Measurements from ENCODE around the gene ARSI.

Gene ARSI

DNA sequence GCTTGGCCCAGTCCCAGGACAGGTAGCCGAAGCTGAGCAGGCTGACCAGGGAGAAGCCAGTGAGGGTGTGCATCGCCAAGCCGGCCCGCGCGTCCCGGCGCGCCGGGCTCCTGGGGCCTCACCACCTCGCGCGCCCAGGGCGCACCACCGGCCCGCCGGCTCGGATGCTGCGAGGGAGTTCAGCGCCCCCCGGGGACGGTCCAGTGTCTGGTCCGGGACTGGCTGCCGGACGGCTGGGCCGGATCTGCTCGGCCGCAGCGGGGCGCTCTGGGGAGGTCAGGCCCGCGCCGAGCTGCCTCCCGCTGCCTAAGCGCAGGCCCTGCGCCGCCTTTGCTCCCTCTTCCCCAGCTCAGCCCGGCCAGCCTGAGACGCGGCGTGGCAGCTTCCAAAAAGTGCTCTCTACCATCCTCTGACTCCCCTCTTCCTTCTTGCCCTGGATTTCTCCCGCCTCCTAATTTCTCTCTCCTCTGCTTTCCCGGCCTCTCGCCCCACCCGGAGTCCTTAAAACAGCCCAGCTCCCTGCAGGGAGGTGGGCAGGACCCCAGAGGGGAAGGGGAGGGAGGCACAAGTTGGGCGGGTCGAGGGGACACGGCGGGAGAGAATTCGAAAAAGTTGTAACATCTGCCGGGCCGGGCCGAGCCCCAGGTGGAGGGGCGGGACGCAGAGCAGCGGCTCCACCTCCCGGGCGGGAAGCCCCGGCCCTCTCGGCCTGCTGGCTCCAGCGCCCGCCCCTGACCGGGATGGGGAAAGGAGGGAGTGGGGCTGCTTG, at the start of gene ARSI:
Gene ARSI (minus strand): TSS at position 605 of the 769 bp plus-strand sequence. CDS start 532 bp downstream, at position 73.
- DNase-seq (ENCODE audit: low spot score), result no peak

DNA sequence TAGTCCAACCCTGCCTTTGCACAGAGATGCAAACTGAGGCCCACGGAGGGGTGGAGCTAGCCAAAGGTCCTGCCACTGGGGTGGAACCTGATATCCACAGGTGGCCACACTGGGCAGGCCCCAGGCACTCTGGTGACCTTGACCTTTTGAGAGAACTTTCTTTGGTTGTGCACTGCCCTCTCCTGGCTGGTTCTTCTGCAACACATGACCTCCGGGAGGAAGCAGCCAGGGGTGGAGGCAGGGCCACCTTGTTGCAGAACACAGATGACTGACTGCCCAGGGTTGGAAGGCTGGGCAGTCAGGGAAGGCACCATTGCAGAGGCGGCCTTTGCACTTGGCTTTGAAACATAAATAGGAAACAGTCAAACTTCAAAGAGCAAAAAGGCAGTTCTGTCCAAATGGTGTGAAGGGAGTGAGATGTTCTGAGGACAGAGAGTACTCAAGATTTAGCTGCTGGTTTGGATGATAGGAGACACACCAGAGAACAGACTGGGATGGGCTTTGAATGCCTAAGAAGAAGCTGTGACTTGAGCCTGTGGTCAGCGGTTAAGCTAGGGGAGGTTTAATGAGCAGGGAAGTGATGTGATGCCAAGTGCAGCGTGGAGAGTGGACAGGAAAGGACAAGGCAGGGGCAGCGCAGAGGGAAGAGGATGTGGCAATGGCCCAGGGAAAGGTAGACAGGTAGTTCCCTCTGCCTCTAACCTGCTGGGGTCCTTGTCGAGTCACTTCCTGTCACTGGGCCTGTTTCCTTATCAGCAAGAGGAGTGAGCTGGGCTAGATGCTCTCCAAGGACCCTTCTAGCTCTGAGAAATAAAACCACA, 48.0 kb upstream of the ARSI start:
- peak; percentile 69 for DNase-seq (ENCODE audit: low spot score)

DNA sequence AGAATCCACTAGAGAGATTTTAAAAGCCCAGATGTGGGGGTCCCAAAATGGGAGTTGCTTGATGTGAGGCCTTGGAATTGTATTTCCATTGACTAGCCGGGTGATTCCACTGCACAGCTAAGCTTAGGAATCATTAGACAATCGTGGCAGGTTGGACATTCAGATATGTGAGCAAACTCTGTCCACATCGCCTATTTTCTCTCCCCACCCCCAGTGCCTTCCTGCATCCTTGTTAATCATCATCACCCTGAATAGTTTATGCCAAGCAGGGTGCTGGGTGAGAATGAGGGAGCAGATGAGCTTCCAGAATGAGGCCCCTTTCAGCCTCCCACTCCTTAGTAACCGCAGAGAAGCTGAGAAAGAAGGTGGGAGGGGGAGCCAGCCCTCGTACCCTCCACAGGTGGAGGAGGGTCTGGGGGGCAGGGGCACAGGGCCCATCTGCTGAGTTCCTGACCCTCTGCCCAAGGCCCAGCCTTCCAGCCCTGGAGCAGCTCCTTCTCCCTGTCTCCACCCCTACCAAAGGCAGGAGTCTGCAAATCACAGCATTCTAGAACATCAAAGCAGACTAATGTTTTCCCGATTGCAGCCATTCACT, 47.1 kb upstream of the ARSI start:
- no peak for DNase-seq (ENCODE audit: low spot score)

DNA sequence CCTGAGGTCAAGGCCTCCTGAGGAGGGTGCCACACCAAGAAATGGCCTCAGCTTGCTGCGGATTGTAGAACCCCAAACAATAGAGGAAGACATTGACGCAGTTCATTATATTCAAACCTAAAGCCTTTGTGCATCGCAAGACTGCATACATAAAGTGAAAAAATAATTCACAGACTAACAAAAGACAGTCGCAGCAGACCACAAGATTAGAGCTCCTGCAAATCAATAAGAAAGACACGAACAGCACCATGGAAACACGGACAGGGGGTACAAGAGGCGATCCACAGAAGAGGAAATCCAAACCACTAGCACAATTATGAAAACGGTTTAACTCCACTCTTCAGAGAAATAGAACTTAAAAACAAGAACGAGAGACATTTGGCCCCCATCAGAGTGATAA, 44.7 kb upstream of the ARSI start:
- no peak for DNase-seq (ENCODE audit: low spot score)

DNA sequence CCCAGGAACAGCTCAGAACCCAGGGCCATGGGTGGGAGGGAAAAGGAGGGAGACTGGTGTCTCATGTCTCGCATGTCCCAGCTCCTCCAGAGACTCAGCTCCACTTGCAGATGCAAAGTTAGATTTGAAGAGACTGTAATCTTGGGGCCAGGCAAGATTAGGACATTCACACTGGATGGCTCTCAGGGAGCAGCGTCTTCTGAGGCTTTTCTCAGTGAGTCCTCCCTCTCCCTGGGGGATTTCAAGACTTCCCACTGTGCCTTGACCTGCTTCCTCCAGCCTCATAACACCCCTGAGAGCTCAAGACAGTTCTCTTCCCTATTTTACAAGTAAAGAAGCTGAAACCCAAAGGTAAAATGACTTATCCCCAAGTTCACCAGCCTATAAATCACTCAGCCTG, 44.3 kb upstream of the ARSI start:
- no peak for DNase-seq (ENCODE audit: low spot score)

DNA sequence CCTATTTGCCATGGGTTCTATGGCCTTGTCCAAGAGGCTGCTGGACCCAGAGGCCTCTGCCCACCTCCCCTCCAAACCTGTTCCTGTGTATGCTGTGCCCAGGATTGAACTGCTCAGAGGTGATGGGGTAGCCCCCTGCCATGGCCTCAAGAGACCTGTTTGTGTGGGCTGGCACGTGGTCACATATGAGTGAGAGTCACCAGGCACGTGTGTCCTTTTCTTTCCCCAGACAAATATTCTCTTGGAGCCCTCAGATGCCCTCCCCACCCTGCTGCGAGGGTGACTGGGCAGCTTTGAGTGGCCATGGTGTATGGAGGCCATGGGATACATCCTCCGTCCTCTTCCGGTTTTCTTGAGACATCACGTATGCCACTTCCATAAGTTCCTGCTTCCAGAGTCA, 43.9 kb upstream of the ARSI start:
- no peak for DNase-seq (ENCODE audit: low spot score)

DNA sequence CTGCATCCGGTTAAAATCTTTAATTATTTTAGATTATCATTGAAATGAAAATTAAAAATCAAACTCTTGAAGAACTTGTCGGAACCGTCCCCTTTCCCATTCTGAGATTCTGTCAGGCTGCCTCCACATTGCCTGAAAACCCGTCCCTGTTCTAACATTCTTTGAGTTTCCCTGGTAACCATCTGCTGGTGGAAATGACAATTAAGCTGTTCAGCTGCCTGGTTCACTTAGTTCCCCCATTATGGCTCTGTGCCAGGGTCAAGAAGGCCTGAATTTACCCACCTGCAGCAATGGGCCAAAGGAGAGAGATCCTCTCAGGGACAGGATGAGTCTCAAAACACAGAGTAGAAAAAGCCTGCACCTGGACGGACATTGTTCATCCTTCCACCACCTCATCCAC, 43.0 kb upstream of the ARSI start:
- no peak for DNase-seq (ENCODE audit: low spot score)

DNA sequence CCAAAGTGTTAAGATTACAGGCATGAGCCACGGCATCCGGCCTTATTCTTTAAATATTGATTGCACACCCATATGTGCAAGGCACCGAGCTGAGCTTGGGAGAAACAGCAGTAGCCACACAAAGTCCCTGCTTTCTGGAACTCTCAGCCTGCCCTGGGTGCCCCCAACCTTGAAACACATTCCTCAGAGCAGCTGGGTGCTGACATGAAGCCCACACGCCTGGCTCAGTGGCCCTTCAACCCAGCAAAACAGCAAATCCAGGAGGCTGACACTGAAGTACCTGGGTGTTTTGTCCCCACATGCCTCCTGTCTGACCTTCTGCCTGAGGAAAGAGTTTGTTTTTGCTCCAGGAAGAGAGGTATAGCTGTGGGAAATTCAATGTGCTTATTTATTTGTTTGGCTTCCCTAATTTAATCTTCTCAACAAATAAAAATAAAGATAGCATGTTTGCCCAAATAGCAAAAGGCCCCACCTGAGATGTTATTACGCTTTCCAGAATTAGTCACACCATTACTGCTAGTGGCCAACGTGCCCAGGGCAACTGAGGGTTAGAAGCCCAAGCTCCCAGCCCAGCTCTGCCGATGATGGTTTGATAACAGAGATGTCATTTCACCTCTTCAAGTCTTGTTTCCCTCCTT, 41.4 kb upstream of the ARSI start:
- no peak for DNase-seq (ENCODE audit: low spot score)

DNA sequence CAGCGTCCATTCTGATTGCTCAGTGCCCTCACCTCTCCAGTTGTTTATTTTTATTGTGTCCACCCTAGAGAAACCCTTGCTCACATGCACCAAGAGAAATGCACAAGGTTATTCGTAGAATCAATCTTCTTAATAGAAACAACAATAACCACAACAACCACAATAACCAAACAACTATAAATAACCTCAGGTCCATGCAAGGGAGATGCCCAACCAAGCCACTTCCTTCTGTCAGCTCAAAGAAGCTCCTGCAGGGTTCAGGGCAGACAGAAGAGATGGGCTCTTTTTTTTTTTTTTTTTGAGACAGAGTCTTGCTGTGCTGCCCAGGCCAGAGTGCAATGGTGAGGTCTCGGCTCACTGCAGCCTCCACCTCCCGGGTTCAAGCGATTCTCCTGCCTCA, 39.9 kb upstream of the ARSI start:
- DNase-seq (ENCODE audit: low spot score), result no peak

DNA sequence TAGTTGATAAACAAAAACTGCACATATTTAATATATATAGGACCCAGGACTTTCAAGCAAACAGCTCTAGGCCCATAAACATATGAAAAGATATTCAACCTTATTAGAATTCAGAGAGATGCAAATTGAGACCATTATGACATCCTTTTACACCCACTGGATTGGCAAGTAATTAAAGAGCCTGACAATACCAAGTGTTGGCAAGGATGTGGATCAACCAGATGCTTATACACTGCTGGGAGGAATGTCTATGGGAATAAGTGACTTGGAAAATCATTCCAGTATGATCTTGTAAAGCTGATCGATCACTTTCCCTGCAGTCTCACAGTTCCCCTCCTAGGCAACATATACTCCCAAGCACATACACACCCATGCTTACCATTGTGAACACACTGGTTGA, 39.3 kb upstream of the ARSI start:
- DNase-seq (ENCODE audit: low spot score), result no peak

DNA sequence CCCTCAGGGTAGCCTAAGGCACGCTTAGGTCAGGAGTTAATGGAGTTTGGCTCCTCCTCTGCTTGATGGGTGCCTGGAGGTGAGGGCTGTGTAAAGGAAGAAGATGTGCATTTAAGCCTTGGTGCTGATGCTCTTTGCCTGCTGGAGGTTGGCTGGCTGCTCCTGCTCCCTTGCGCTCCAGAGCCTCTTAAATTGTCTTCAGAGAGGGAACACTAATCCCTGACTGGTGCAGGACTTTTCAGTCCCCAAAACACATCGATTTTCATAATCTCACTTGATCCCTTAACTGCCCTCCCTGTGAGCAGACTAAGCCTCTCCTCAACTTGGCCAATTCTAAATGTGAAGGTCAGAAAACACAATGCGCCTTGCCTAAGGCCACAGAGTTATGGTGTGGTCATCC, 38.6 kb upstream of the ARSI start:
- no peak for DNase-seq (ENCODE audit: low spot score)

DNA sequence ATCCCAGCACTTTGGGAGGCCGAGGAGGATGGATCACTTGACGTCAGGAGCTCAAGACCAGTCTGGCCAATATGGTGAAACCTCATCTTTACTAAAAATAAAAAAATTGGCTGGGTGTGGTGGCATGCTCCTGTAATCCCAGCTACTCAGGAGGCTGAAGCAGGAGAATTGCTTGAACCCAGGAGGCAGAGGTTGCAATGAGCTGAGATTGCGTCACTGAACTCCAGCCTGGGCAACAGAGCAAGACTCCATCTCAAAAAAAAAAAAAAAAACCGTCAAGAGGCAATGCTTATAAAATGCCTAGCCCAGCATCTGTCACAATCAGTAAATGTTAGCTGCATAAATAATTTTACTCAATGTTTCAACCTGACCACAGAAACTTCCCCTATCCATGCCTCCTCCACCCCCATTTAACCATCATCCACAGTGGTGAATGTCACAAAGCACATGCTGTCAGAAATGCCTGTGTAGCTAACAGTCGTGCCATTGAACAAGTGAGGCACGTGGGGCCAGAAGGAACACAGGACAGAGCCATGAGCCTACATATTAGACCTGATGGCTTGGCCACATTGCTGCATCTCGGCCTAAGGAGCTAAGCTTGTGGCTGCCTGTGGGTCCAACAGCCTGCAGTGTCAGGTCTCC, 38.0 kb upstream of the ARSI start:
- no peak for DNase-seq (ENCODE audit: low spot score)

DNA sequence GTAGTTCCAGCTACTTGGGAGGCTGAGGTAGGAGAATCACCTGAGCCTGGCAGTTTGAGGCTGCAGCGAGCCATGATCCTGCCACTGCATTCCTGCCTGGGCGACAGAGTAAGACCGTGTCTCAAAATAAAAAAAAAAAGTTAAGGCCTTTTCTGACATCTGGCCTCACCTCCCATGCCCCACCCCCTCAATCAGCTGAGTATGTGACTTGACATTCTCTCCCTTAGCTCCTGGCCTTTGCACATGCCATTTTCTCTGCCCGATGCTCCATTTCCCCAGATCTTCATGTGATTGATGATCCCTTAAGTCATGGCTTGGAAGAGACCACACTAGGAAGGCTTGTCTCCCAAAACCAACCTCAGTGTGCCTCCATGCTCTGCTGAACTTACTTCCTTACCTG, 37.1 kb upstream of the ARSI start:
- DNase-seq (ENCODE audit: low spot score), result no peak

DNA sequence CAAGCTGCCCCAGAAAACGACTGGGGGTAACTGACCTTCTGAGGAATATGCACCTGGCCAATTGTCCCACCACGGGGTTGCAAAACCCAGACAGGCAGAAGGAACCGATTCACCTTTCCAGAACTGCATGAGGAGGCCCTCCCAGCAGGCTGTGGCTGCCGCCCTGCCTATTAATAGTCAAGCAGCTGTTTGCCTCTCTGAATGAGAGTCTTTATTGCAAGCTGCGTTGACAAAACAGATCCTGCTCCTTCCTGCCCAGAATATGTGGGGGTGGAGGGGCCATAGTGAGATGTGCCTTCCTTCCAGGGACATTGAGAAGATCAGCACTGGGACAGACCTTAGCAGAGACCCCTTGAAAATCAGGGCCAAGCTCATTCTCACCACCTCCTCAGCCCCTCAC, 36.5 kb upstream of the ARSI start:
- DNase-seq (ENCODE audit: low spot score), result peak; percentile 73

DNA sequence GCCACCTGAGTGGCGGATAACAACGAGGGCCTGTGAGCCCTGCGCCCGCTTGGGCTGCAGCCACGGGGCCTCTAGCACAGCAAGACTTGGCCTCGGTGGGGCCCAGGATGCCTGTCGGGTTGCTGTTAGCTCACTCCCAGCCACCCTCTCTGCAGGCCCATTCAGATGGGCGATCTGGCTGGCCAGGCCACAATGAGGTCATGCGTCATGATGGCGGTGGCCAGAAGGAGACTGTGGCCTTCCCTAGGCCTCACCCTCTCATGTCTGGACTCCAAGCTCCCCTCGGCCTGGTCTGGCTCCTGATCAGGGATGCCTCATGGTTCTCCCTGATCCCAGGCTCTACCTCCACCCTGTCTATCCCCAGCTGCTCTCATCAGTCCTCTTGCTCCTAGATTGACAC, 35.8 kb upstream of the ARSI start:
- no peak for DNase-seq (ENCODE audit: low spot score)

DNA sequence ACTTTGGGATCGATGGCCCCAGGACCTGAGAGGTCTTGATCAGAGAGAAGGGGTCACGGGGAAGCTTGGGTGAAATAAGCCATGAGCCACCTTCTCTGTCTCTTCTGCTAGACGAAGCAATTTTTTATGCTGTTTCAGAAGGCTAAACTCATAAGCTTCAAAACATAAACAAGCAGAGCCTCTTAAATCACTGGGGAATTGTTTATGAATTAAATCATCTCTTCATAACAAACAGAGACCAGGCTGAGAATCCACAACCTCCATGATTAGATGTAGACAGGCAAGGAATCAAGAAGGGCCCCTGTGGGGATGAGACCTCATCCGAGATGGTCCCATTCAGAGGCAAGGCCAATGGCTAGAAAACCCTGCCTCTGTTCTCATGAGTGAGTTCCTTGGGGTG, 33.1 kb upstream of the ARSI start:
- DNase-seq (ENCODE audit: low spot score), result no peak

DNA sequence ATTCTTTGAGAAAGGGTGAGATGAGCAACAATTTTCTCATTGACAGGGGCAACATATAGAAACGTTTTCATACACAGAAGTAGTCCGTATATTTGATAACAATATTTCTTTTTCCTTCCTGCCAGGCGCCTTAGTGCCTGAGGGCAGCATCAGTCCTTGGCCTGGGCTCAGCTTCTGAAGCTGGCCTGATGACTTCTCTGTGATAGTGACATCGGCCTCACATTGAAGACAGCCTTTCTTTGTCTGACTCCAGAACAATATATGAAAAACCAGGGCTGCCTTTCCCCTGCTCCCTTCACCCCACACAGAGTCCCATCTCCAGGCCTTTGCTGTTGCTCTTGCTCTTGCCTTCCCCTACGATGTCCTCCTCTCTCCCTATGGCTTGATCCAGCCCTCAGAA, 30.7 kb upstream of the ARSI start:
- DNase-seq (ENCODE audit: low spot score), result no peak

DNA sequence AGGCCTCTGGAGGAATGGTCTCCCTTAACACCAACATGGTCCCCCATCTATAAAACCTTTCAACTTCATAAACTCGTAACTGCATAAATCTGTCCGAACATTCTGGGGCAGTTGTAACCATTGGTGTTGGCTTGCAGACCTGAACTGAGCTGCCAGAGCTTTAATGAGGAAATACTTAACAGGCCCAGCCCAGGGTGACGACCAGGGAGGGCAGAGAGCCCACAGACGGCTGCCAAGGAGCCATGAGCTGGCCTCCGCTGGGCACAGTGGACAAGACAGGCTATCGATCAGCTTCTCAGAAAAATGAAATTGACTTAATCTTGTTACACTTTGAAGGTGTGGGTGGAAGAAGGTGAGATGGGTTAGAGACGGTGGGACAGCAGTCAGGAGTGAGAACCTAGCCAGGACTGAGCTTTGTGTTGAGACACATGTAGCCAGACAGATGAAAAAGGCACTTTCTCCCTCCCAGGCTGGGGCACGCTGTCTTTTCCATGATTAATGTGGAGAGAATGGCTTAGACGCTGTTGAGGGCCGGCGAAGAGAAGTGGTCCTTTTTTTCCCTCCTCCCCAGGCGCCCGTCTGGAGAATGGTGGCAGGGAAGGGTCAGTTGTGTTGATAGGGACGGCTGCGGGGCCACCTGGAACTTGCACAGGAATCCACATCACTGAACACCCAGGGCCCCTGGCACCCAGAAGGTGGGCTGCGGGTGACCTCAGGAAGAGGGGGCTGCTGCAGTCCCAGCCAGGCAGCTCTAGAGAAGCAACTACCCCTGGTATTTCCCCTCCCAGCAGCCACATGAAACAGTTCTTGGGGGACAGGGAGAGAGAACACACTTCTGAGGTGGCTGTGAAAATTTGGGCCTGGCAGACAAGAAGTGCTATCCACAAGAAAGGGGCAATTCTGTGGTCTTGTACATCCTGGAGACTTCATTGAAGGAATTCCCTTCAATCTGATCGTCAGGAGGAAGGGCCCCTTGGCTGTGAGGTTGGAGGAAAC, 27.5 kb upstream of the ARSI start:
- no peak for DNase-seq (ENCODE audit: low spot score)

DNA sequence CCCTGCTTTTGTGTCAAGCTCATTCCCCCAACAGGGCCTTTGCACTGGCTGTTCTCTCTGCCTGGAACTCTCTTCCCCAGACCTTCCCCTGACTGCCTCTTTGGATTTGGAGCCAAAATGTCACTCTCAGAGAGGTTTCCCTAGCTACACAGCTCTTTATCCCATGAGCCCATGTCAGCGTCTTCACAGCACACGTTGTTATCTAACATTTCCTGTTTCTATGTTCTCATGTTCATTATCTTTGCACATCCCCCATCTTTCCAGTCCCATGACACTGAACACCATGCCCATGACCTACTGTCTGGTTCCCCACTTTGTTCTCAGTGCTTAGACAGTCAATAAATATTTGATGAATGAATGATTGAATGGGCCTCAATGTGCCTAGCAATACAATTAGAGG, 26.3 kb upstream of the ARSI start:
- no peak for DNase-seq (ENCODE audit: low spot score)

DNA sequence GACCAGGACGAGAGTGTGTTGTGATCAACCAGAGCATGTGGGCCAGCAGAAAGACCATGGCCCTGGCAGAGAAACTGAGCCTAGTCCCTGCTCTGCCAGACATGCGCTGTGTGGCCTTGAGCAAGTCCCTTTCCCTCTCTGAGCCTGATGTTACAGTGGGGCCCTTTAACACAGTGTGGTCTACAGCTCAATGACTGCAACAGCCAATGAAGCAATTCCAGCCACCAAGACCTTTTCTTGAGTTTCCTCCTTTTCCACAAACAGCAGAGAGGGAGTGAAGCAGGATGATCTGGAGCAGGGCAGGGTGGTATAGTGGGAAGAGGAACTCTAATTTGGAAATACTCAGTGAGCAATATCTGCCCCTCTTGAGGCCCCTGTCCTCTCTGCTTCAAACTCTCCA, 25.8 kb upstream of the ARSI start:
- DNase-seq (ENCODE audit: low spot score), result no peak

DNA sequence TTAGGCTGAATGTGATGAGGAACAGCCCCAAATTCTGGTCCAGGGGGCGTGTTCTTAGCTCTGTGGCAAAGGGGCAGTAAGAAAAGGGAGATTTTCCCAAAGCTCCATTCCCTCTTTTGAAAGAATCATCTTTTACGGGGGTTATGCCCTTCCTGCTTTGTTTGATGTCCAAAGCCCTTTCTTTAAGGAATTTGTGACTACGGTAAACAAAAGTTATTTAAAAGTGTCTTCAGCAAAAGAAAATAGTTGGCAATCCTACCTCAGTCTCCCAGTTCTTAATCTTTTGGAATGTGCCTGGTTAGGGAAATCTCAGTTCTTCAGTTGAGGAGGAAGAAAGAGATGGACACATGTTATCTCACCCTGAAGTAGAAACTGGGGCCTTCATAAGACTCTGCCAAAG, 24.4 kb upstream of the ARSI start:
- DNase-seq (ENCODE audit: low spot score), result no peak

All from COLO829 (cell line).